PC-3 (cell line): ENCODE data around the gene TSSC4. TPM values are rescaled to one million over a fixed set of nuclear protein-coding genes. Genes with fewer than 3 reads are reported as not detected.

Source experiments
- ATAC-seq: fragments of 200-7000 bp; cut with Tn5 transposase; 2 replicates; pipeline ENCODE4 v1.9.1; 2020; ENCODE audit warnings: mild to moderate bottlenecking, moderate library complexity
- BruUV-seq: library from RNA; stranded (reverse); fragments of 400-500 nt; replicated peaks from 2 replicates; lab custom pipeline; 2021; lab: Mats Ljungman, UMichigan
- CTCF ChIA-PET: fragments of 300-600 bp; sonication (Branson Sonifier 250); formaldehyde crosslinking; loops from one replicate; lab custom pipeline; 2022; ENCODE audit warnings: antibody characterized with exemption; lab: Charles Lee
- POLR2A ChIA-PET: fragments of 300-600 bp; sonication (Branson Sonifier 250); formaldehyde crosslinking; loops from one replicate; lab custom pipeline; 2022; ENCODE audit warnings: antibody characterized with exemption; ENCODE audit not compliant: unreplicated experiment; lab: Charles Lee
- DNase-seq: peaks from one replicate; pipeline ENCODE4 v3.0.0-alpha.2; 2015
- H2AFZ ChIP-seq: fragments of 300-600 bp; sonication (generic); 2 replicates; pipeline ENCODE4 v1.6.0; 2016; ENCODE audit warnings: antibody characterized with exemption, low read length
- H3F3A ChIP-seq: fragments of 300-600 bp; sonication (generic); one replicate; pipeline ENCODE4 v1.6.0; 2017; ENCODE audit warnings: antibody characterized with exemption, low read length, control low read depth, mild to moderate bottlenecking; ENCODE audit not compliant: unreplicated experiment
- H3K27ac ChIP-seq: fragments of 300-600 bp; sonication (generic); 2 replicates; pipeline ENCODE4 v1.5.1; 2016; ENCODE audit warnings: mild to moderate bottlenecking, low read length
- H3K27me3 ChIP-seq: fragments of 300-600 bp; sonication (generic); 2 replicates; pipeline ENCODE4 v1.6.1; 2016; ENCODE audit warnings: low read length, mixed read lengths
- H3K36me3 ChIP-seq: fragments of 300-600 bp; sonication (generic); 2 replicates; pipeline ENCODE4 v1.6.1; 2016; ENCODE audit warnings: low read depth, mixed run types, low read length, mixed read lengths
- H3K4me1 ChIP-seq: fragments of 300-600 bp; sonication (generic); 2 replicates; pipeline ENCODE4 v1.5.1; 2016; ENCODE audit warnings: low read length; ENCODE audit not compliant: insufficient read depth
- H3K4me2 ChIP-seq: fragments of 300-600 bp; sonication (generic); 2 replicates; pipeline ENCODE4 v1.6.0; 2016; ENCODE audit warnings: low read length
- H3K4me3 ChIP-seq: fragments of 300-600 bp; sonication (generic); 2 replicates; pipeline ENCODE4 v1.5.1; 2016; ENCODE audit warnings: mild to moderate bottlenecking, low read length, mixed read lengths
- H3K79me2 ChIP-seq: fragments of 300-600 bp; sonication (generic); 2 replicates; pipeline ENCODE4 v1.6.1; 2017; ENCODE audit warnings: low read length, mixed read lengths
- H3K9ac ChIP-seq: fragments of 300-600 bp; sonication (generic); 2 replicates; pipeline ENCODE4 v1.6.0; 2016; ENCODE audit warnings: mild to moderate bottlenecking, low read length
- H3K9me2 ChIP-seq: fragments of 300-600 bp; sonication (generic); replicated peaks from 2 replicates; pipeline ENCODE4 v1.6.1; 2016; ENCODE audit warnings: mixed run types, low read length, mixed read lengths
- H3K9me3 ChIP-seq: fragments of 300-600 bp; sonication (generic); 2 replicates; pipeline ENCODE4 v1.6.1; 2016; ENCODE audit warnings: low read length, mixed read lengths
- H4K20me1 ChIP-seq: fragments of 300-600 bp; sonication (generic); 2 replicates; pipeline ENCODE4 v1.6.1; 2016; ENCODE audit warnings: low read length, mixed read lengths
- EZH2 ChIP-seq: fragments of 300-600 bp; sonication (generic); IDR thresholded peaks from one replicate; pipeline ENCODE4 v1.6.1; 2017; ENCODE audit warnings: antibody characterized with exemption, mild to moderate bottlenecking, low read length; ENCODE audit not compliant: unreplicated experiment
- EZH2phosphoT487 ChIP-seq: fragments of 300-600 bp; sonication (generic); IDR thresholded peaks from 2 replicates; pipeline ENCODE4 v1.6.1; 2018; ENCODE audit warnings: mild to moderate bottlenecking, antibody characterized with exemption, low read length, borderline replicate concordance
- intact Hi-C: fragments of 100-400 bp; cut with micrococcal nuclease; formaldehyde crosslinking; loops from 2 replicates; pipeline ENCODE4 v1.9.0; 2023
- total RNA-seq: library from RNA; depleted of rRNA; stranded (reverse); fragments of >200 nt; gene quantifications from 2 replicates; pipeline ENCODE4 v1.2.3, GENCODE V29; 2014
- TF ChIP-seq, protein P1 (sequence below): fragments of 300-600 bp; sonication (generic); conservative IDR thresholded peaks from 2 replicates; pipeline ENCODE4 v1.5.1; 2017; ENCODE audit warnings: antibody characterized with exemption, low read depth, mild to moderate bottlenecking, low read length

TSSC4 gene
- total RNA-seq, 1 experiment from 2014 or later = 88.3 TPM

DNA sequence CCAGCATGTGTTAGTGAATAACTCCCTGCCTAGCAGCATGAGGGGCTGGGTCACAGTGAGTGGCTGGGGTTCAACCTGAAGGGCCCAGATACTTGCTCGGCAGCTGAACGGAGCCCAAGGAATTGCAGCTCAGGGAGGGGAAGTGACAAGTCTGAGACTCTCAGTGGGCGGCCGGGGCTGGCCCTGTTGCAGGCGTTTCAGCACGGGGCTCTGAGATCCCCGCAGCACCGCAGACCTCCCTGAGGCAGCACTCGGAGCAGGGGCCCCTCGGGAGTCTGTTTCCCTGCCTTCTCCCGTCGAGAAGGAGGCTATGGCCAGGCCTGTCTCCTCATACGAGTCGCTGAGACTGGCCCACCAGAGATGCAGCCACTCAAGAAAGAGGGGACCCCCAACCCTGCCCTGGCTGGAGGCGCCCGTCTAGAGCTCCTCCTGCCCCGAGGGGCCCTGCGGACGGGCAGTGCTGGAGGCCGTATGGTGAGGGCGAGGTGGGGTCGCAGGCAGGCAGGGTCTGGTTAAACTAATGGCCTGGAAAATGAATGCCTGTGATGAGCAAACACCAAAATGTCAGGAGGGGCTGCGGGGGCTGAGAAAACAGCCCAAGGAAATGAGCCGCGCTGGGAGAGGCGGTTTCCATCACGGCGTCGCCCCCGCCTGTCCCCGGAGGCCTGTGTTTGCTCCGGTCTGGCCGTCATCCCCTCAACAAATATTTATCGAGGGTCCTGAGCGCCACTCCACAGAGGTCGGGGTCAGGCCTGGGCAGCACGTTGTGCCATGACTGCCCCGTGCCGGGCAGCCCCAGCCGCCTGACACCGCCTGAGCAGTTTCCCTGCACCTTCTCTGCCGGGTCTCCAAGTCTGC, 9.3 kb downstream of the TSSC4 start:
- POLR2A ChIA-PET = no interaction called here

DNA sequence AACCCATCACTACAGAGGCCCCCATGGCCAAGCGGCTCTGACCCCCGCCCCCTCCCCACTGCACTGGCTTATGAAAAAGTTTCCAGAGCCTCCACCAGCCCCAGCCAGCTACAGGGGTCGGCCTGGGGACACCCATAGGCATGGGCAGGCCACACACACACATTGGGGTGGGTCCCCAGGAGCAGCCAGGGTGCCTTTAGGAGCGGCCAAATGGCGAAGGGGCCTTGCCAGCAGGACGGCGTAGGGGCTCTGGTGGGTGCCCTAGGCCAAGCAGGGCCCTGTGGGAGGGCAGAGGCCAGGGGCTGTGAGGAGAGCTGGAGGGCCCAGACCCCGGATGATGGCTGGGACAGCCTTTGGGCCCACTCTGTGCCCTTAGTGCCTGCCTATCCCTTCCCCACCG, 10.1 kb downstream of the TSSC4 start:
- H3K27me3 ChIP-seq = no peaks in the 10 kb centered on the region
- H3K9ac ChIP-seq = no peak overlapping the region
- no peaks in the 10 kb centered on the region for H4K20me1 ChIP-seq
- H3K27ac ChIP-seq = no peak overlapping the region
- DNase-seq (no peak), ATAC-seq (no peak)
- intact Hi-C loops = no loop called here
- POLR2A ChIA-PET = no interaction called here
- CTCF ChIA-PET = no interaction called here
- BruUV-seq = no TSS peak
- H3K4me1 ChIP-seq = no peaks in the 10 kb centered on the region
- no peak for TF ChIP-seq EZH2
- TF ChIP-seq, protein P1, sequence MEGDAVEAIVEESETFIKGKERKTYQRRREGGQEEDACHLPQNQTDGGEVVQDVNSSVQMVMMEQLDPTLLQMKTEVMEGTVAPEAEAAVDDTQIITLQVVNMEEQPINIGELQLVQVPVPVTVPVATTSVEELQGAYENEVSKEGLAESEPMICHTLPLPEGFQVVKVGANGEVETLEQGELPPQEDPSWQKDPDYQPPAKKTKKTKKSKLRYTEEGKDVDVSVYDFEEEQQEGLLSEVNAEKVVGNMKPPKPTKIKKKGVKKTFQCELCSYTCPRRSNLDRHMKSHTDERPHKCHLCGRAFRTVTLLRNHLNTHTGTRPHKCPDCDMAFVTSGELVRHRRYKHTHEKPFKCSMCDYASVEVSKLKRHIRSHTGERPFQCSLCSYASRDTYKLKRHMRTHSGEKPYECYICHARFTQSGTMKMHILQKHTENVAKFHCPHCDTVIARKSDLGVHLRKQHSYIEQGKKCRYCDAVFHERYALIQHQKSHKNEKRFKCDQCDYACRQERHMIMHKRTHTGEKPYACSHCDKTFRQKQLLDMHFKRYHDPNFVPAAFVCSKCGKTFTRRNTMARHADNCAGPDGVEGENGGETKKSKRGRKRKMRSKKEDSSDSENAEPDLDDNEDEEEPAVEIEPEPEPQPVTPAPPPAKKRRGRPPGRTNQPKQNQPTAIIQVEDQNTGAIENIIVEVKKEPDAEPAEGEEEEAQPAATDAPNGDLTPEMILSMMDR = no peak
- TF ChIP-seq EZH2phosphoT487 = no peak
- no peak overlapping the region for H3K4me2 ChIP-seq
- H2AFZ ChIP-seq = no peak overlapping the region
- H3F3A ChIP-seq = no peaks in the 10 kb centered on the region
- no peaks in the 10 kb centered on the region for H3K9me2 ChIP-seq
- no peaks in the 10 kb centered on the region for H3K79me2 ChIP-seq
- H3K36me3 ChIP-seq = no peaks in the 10 kb centered on the region
- H3K9me3 ChIP-seq = no peaks in the 10 kb centered on the region
- no peak overlapping the region for H3K4me3 ChIP-seq

More for the DNA sequence above, 9.3 kb downstream of the TSSC4 start:
- H3K9me2 ChIP-seq = no peaks in the 10 kb centered on the region
- no peaks in the 10 kb centered on the region for H3K79me2 ChIP-seq
- no peak overlapping the region for H3K27ac ChIP-seq
- no peak for TF ChIP-seq EZH2phosphoT487
- TF ChIP-seq, protein P1 = no peak
- no peak for TF ChIP-seq EZH2
- no peaks in the 10 kb centered on the region for H3K4me1 ChIP-seq
- ATAC-seq (no peak), DNase-seq (no peak)
- H3F3A ChIP-seq = no peaks in the 10 kb centered on the region
- no peaks in the 10 kb centered on the region for H3K36me3 ChIP-seq
- no peaks in the 10 kb centered on the region for H4K20me1 ChIP-seq
- no peak overlapping the region for H3K9ac ChIP-seq
- H3K4me2 ChIP-seq = no peak overlapping the region
- H3K27me3 ChIP-seq = no peaks in the 10 kb centered on the region
- intact Hi-C loops = no loop called here
- no peaks in the 10 kb centered on the region for H3K9me3 ChIP-seq
- no TSS peak for BruUV-seq
- CTCF ChIA-PET = no interaction called here
- H2AFZ ChIP-seq = no peak overlapping the region
- H3K4me3 ChIP-seq = no peak overlapping the region
